Suprapubic skin (tissue), 4 donors: Measurements from ENCODE around the gene MAP7D2.

Experiments used
- CTCF ChIP-seq, 2 donors: fragments of 200-600 bp in 1 of 2; fragments of 450-650 bp in 1 of 2; sonication (generic) in 1 of 2; IDR thresholded peaks; one replicate each; pipeline ENCODE4 v1.5.1; 2016 to 2019; ENCODE audit warnings: antibody characterized with exemption in 2 of 2, mild to moderate bottlenecking in 1 of 2, moderate library complexity in 1 of 2
- EP300 ChIP-seq: sonication (generic); formaldehyde crosslinking; IDR thresholded peaks from one replicate; pipeline ENCODE4 v1.6.1; 2017; ENCODE audit warnings: antibody characterized with exemption
- POLR2A ChIP-seq, 2 donors: fragments of 450-650 bp; IDR thresholded peaks; one replicate each; pipeline ENCODE4 v1.6.1; 2017; ENCODE audit warnings: antibody characterized with exemption in 2 of 2, mild to moderate bottlenecking in 2 of 2, moderate library complexity in 2 of 2
- POLR2AphosphoS5 ChIP-seq, 3 donors: sonication (generic); formaldehyde crosslinking; IDR thresholded peaks; one replicate each; pipeline ENCODE4 v1.6.1; 2017; ENCODE audit warnings: antibody characterized with exemption in 3 of 3

- TF ChIP-seq CTCF (IDR thresholded peaks at IDR 0.05): no peak
- TF ChIP-seq EP300: no peak
- TF ChIP-seq POLR2AphosphoS5 (IDR thresholded peaks at IDR 0.05): no peak
- TF ChIP-seq POLR2A (IDR thresholded peaks at IDR 0.05): no peak
These were observed 74.5 kb downstream of the MAP7D2 start for GRCh38 chrX:20042221-20042620.
